Measurements from ENCODE around the gene C2orf78. TPM values are rescaled to one million over a fixed set of nuclear protein-coding genes. Genes with fewer than 3 reads are reported as not detected.
A peak's percentile ranks its signal among the peaks of the same experiment; 100 is the strongest.
"Not testable (repeated sequence)": the region's sequence is repeated elsewhere in the genome, so short reads cannot be mapped to it uniquely, and the experiment has no call there.

The C2orf78 gene
- total RNA-seq: not detected

GRCh38 chr2:73783883-73784282 is at the start of gene C2orf78:
Gene C2orf78, plus strand, starts transcription at chr2:73784183. Its CDS starts 127 bp downstream, at chr2:73784310.
- not testable (repeated sequence) for DNase-seq

- no peak for DNase-seq
These were observed 47.6 kb upstream of the C2orf78 start for GRCh38 chr2:73736378-73736777.

GRCh38 chr2:73736855-73737779 is 46.9 kb upstream of the C2orf78 start, which contains the start of gene TPRKB:
Gene TPRKB, minus strand, starts transcription at chr2:73737345. Its CDS starts 2,776 bp downstream, at chr2:73734569.
- peak; percentile 90 for DNase-seq

- no peak for DNase-seq
These were observed 44.9 kb upstream of the C2orf78 start for GRCh38 chr2:73739101-73739500.

- no peak for DNase-seq
These were observed 43.2 kb upstream of the C2orf78 start for GRCh38 chr2:73740767-73741166.

GRCh38 chr2:73746015-73746876 is 37.7 kb upstream of the C2orf78 start:
- DNase-seq: no peak

GRCh38 chr2:73746877-73747208 is 37.1 kb upstream of the C2orf78 start:
- DNase-seq: no peak

GRCh38 chr2:73749314-73749713 is 34.7 kb upstream of the C2orf78 start:
- no peak for DNase-seq

GRCh38 chr2:73754332-73754731 is 29.7 kb upstream of the C2orf78 start:
- DNase-seq: not testable (repeated sequence)

- DNase-seq: no peak
These were observed 24.7 kb upstream of the C2orf78 start for GRCh38 chr2:73759285-73759764.

GRCh38 chr2:73759904-73760303 is 24.1 kb upstream of the C2orf78 start:
- DNase-seq: no peak

GRCh38 chr2:73762571-73762970 is 21.4 kb upstream of the C2orf78 start:
- no peak for DNase-seq

- DNase-seq: no peak
These were observed 19.0 kb upstream of the C2orf78 start for GRCh38 chr2:73764945-73765344.

GRCh38 chr2:73766349-73766748 is 17.6 kb upstream of the C2orf78 start:
- DNase-seq: no peak

- DNase-seq: no peak
These were observed 17.0 kb upstream of the C2orf78 start for GRCh38 chr2:73766994-73767393.

- no peak for DNase-seq
These were observed 13.3 kb upstream of the C2orf78 start for GRCh38 chr2:73770725-73771124.

- DNase-seq: no peak
These were observed 11.2 kb upstream of the C2orf78 start for GRCh38 chr2:73772819-73773218.

GRCh38 chr2:73776381-73776780 is 7.6 kb upstream of the C2orf78 start:
- DNase-seq: no peak

GRCh38 chr2:73776869-73777519 is 7.0 kb upstream of the C2orf78 start:
- DNase-seq: no peak

GRCh38 chr2:73778867-73779466 is 5.0 kb upstream of the C2orf78 start:
- not testable (repeated sequence) for DNase-seq

GRCh38 chr2:73779467-73780236 is 4.3 kb upstream of the C2orf78 start, which contains the start of gene DUSP11:
Gene DUSP11, minus strand, starts transcription at chr2:73780103. Its CDS starts 129 bp downstream, at chr2:73779974.
- peak; percentile 96 for DNase-seq

- DNase-seq: no peak
These were observed 3.8 kb upstream of the C2orf78 start for GRCh38 chr2:73780237-73780582.
